Kidney (tissue), 14 donors: ENCODE results near the gene OGFOD2. TPM values are rescaled to one million over a fixed set of nuclear protein-coding genes. Genes with fewer than 3 reads are reported as not detected.

ENCODE experiments used
- DNase-seq, 5 donors: peaks; one replicate each; pipeline ENCODE4 v3.0.0-alpha.2; 2013 to 2020
- FAIRE-seq: peaks from 2 replicates; lab custom pipeline; 2012; peaks lifted over from hg19 to GRCh38; lab: Jason Lieb, UNC
- H3K27ac ChIP-seq, 2 donors: one replicate each; pipeline ENCODE4 v1.7.0; 2013; ENCODE audit warnings: low read depth in 2 of 2, low read length in 2 of 2, inconsistent platforms in 1 of 2
- H3K27me3 ChIP-seq: one replicate; pipeline ENCODE4 v1.7.1; 2013; ENCODE audit warnings: low read length, inconsistent platforms; ENCODE audit not compliant: control insufficient read depth, insufficient read depth
- H3K36me3 ChIP-seq, 3 donors: one replicate each; pipeline versions ENCODE4 v1.7.0 to v1.7.1; 2013; ENCODE audit warnings: low read length in 3 of 3, control low read depth in 1 of 3, inconsistent platforms in 1 of 3; ENCODE audit not compliant: insufficient read depth in 3 of 3, control insufficient read depth in 2 of 3
- H3K4me1 ChIP-seq, 3 donors: one replicate each; pipeline versions ENCODE4 v1.7.0 to v1.7.1; 2013; ENCODE audit warnings: low read length in 3 of 3, inconsistent platforms in 1 of 3, low read depth in 1 of 3; ENCODE audit not compliant: control insufficient read depth in 2 of 3, insufficient read depth in 2 of 3
- H3K4me3 ChIP-seq, 3 donors: one replicate each; pipeline versions ENCODE4 v1.7.0 to v1.8.1; 2013; ENCODE audit warnings: low read length in 3 of 3, control low read depth in 1 of 3, inconsistent platforms in 1 of 3
- H3K9ac ChIP-seq, 3 donors: one replicate each; pipeline versions ENCODE4 v1.7.0 to v1.7.1; 2013; ENCODE audit warnings: low read length in 3 of 3, control low read depth in 1 of 3, inconsistent platforms in 1 of 3
- H3K9me3 ChIP-seq, 3 donors: one replicate each; pipeline versions ENCODE4 v1.7.0 to v1.7.1; 2013; ENCODE audit warnings: low read length in 3 of 3, control low read depth in 1 of 3, inconsistent platforms in 1 of 3; ENCODE audit not compliant: control insufficient read depth in 2 of 3, insufficient read depth in 1 of 3
- CTCF ChIP-seq: IDR thresholded peaks from 3 replicates; pipeline ENCODE4 v1.5.1; 2012; ENCODE audit warnings: mild to moderate bottlenecking, moderate library complexity, borderline replicate concordance; ENCODE audit not compliant: insufficient read depth; ENCODE audit errors: extremely low read depth
- intact Hi-C: fragments of 100-400 bp; cut with DNase I; formaldehyde crosslinking; loops from one replicate; pipeline ENCODE4 v1.11.1; 2022
- polyA plus RNA-seq: library from polyadenylated mRNA; stranded (reverse); fragments of 350-450 nt; fragmentation: Illumina TruSeq; extraction: RNeasy Lipid Tissue Mini Kit (QIAGEN cat#74804); gene quantifications from one replicate; pipeline ENCODE4 v1.2.3, GENCODE V29; 2014; ENCODE audit warnings: low read depth, low replicate concordance; ENCODE audit not compliant: insufficient read depth
- total RNA-seq: library from RNA; stranded (reverse); fragmentation: NEBNext Ultra II Directional; extraction: Animal tissue kit (Norgen Biotek cat#: 25700); gene quantifications from one replicate; pipeline ENCODE4 v1.2.1, GENCODE V29; 2021
- donor health status: control.
- donor health status: control.
- donor health status: control.
- donor health status: control.
- donor health status: control.
- donor health status: DM: yes; HTN: yes; CAD: no.
- donor health status: Normal renal cell carcinoma (clear cell type).

Gene OGFOD2
- total and polyA plus RNA-seq, 2 donors from 2014 or later: 22.9 to 27.5 TPM

- Histone ChIP-seq H3K9me3 (no peaks in the 10 kb centered on the region), H3K27me3 (no peaks in the 10 kb centered on the region), H3K36me3 (no peaks in the 10 kb centered on the region), H3K4me1 (peaks cover 0 to 13% (median 5%) of the 10 kb centered on the region in 3 donors), H3K9ac (no peak overlapping the region), H3K4me3 (no peak overlapping the region), H3K27ac (no peak overlapping the region)
- intact Hi-C loops: no loop called here
- no peak for TF ChIP-seq CTCF
- FAIRE-seq: no peak
- DNase-seq: no peak
Observed at GRCh38 chr12:122969676-122970075, 5.4 kb upstream of the OGFOD2 start.

GRCh38 chr12:122974274-122974891 is 661 bp upstream of the OGFOD2 start:
- Histone ChIP-seq H3K4me1 (peaks cover 0 to 22% (median 7%) of the 10 kb centered on the region in 3 donors), H3K4me3 (peak overlapping the region; percentile 91 to 98 (median 96)), H3K9ac (peak overlapping the region; percentile 57 to 90 (median 88)), H3K27ac (peak overlapping the region; percentile 94 to 99), H3K36me3 (peaks cover 0 to 3% (median 0%) of the 10 kb centered on the region in 3 donors), H3K9me3 (no peaks in the 10 kb centered on the region), H3K27me3 (no peaks in the 10 kb centered on the region)
- no peak for TF ChIP-seq CTCF
- intact Hi-C loops: no loop called here
- FAIRE-seq (peak; percentile 30), DNase-seq (peak; percentile 99 to 100 (median 99))

- no peak for TF ChIP-seq CTCF
- peak overlapping the region; percentile 57 to 90 (median 88) for H3K9ac ChIP-seq
- H3K27ac ChIP-seq: no peak overlapping the region
- intact Hi-C loops: no loop called here
- H3K27me3 ChIP-seq: no peaks in the 10 kb centered on the region
- peak overlapping the region; percentile 91 to 98 (median 96) for H3K4me3 ChIP-seq
- FAIRE-seq: no peak
- H3K9me3 ChIP-seq: no peaks in the 10 kb centered on the region
- DNase-seq: no peak
- peaks cover 0 to 3% (median 0%) of the 10 kb centered on the region in 3 donors for H3K36me3 ChIP-seq
- peaks cover 0 to 27% (median 13%) of the 10 kb centered on the region in 3 donors for H3K4me1 ChIP-seq
Observed at GRCh38 chr12:122975790-122976647, 975 bp downstream of the OGFOD2 start.
